Measurements from ENCODE around the gene ANKRD9.
"Not testable (repeated sequence)": the region's sequence is repeated elsewhere in the genome, so short reads cannot be mapped to it uniquely, and the experiment has no call there.

Gene ANKRD9

DNA sequence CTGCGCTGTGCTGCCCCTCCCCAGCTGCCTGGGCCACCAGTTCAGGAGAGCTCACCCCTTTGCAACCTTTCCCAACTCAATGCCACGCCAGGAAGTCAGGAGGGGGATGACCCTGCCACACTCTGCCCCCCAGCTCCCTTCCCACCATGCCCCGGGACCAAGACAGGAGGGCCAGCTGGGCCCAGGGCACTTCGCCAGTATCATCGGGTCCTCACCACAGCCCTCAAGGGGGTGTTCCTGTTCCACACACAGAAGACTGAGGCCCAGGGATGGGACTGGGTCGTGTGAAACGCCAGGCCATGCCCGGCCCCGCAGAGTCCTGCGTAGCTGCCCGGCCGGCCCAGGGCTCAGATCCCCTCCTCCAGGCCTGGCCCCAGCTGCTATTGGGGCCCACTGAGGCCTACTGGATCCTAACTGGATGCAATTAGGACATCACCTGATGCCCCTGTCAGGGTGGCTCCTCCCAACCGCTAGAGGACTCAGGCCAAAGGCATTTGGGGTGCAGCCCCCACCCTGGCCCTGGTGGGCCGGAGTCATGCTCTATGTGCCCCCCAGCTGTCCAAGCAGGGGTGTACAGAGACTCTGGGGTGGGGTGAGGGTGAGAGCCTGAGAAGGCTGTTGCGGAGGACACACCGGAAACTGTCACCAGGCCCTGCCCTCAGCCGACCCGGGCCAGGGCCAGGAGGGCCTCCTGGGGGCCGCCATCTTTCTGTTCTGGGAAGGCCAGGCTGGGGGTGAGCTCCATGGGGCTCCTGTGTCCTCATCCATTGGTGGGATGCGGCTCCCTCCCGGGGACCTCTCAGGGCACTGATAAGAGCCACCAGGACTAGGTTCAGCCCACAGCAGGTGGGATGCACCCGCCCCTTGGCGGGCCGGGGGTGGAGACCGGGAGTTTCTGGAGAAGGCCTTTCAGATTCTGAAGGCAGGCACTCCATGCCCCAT lies 29.3 kb upstream of the ANKRD9 start:
- no peak for DNase-seq

DNA sequence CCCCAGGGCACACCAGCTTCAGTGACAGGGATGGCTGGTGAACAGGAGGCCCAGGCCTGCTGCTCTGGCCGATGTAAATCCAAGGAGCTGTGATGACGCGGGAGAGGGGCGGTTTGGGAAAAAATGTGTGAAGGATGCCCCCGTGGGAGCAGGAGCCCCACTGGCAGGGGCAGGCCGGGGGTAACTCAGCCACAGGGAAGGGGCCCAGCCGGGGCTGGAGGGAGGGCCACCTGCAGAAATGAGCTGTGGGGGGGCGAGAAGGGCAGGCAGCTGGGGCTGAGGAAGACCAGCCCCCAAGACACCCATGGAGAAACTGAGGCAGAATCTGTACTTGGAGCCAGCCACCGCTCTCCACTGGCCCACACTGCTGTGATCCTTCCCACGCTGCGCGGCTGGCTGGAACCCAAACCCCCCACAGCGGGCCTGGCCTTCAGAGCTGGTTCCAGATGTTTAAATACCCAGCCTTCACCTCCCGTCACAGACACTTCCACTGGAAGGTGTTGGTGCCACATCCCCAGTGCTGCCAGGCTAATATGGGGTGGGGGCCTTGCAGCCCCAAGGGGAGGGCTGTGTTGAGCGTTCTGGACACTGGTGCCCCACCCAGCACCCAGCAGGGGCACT lies 28.5 kb upstream of the ANKRD9 start:
- DNase-seq: no peak

DNA sequence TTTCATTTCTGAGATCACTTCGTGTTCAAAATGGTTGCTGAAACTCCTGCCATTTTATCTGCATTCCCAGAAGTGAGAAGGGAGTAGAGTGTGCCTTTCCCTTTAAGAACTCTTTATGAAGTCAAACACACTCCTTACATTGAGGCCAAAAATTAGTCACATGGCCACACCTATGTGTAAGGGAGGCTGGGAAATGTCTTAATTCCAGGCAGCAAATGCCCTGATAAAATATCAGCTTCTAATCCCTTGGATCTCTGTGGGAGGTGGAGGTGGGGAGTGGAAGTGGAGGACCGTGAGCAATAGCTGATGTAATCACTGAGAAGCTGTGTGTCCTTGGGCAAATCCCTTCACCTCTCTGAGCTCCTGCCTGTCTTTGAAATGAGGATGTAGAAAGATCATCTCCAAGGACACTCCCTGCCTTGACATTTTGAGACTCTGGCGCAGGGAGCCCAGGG lies 22.7 kb upstream of the ANKRD9 start:
- DNase-seq: no peak

DNA sequence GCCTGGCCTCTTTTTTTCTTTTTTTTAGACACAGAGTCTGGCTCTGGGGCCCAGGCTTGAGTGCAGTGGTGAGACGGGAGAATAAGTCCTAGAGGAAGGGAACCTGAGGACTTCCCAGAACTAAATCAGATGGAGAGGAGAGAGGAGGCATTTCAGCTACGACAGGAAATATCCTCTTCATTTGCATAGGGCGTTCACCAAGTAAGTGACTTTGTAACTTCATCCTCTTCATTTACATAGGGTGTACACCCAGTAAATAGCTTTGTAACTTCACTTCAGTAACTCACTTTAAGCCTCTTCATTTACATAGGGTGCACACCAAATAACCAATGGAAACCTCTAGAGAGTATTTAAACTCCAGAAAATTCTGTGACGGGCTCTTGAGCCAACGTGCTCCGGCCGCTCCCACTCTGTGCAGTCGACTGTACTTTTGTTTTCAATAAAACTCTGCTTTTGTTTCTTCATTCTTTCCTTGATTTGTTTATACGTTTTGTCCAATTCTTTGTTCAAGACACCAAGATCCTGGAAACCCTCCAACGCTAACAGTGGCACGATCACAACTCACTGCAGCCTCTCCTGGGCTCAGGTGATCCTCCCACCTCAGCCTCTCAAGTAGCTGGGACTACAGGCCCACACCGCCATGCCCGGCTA lies 21.4 kb upstream of the ANKRD9 start:
- no peak for DNase-seq

DNA sequence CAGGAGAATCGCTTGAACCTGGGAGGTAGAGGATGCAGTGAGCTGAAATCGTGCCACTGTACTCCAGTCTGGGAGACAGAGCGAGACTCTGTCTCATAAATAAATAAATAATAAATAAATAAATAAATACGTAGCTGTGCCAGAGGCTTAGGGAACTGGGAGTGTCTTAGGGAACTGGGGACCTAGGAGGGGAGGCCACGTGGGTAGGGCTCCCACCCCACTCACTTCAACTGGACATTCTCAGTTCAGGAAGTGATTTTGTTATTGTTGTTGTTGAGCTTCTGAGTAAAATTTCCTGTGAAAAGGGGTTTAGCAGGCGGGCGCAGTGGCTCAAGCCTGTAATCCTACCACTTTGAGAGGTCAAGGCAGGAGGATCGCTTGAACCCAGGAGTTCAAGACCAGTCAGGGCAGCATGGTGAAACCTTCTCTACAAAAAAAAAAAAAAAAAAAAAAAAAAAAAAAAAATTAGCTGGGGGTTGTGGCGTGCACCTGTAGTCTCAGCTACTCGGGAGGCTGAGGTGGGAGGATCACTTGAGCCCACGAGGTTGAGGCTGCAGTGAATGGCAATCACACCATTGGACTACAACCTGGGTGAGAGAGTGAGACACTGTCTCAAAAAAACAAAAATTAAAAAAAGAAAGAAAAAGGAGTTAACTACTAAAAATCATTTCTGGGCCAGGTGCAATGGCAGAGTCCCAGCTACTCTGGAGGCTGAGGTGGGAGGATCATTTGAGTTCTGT lies 19.0 kb upstream of the ANKRD9 start:
- DNase-seq: no peak

DNA sequence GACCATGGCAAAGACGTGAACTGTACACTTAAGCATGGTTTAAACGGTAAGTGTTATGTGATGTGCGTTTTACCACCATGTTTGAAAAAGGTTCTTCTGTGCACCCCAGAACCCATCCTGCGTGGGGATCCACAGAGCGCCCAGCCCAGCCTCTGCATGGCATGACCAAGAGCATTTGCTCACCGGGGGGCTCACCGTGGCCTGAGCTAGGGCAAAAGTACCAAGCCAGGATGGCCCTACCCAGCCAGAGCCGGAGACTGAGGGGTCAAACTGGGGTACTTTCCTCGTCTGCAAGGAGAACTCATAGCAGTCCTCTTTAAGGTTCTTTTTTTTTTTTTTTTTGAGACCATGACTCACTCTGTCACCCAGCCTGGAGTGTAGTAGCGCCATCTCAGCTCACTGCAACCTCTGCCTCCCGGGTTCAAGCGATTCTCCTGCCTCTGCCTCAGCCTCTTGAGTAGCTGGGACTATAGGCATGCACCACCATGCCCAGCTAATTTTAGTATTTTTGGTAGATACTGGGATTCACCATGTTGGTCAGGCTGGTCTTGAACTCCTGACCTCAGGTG lies 16.4 kb upstream of the ANKRD9 start:
- DNase-seq: no peak

- no peak for DNase-seq
Measured at GRCh38 chr14:102525219-102525928, 15.8 kb upstream of the ANKRD9 start.

GRCh38 chr14:102524451-102525218 lies 15.1 kb upstream of the ANKRD9 start:
- DNase-seq: peak; percentile 89

DNA sequence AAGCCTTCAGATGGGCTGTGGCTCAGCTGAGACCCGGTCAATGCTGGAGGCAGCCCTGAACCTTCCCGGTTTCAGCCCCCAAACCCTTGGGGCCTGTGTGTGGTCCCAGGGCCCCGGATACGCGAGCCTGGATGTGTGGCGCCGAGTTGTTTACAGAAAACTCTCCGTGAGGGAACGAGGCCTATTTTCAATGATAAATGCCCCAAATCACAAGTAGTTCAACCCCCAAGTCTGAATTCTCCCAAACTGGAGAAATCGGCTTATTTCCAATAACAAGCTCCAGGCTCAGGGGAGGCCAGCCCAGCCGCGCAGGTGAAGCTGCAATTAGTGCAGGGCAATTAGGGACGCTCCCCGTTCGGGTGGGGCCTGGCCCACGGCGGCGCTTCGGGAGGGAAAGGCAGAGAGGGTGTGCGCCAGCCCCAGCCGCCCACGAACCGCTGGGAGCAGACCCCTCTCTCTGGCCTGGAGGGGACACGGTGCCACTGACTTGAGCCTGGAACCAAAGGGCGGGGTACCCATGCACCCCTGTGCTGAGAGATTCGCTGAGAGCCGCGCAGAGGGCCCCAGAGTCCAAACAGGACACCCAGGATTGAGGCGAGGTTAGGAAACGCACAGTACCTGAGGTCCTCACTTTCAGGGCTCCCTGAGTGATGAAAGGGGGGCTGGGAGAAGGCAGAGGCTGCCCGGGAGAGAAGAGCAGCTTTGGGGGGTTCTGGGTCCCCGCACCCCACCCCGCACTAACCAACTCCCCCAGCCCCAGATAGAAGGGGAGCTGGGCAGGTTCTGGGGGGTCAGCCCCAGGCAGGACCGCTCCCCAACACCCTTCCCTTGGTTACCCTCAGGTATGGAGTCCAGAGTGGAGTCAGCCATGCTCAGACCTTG lies 14.2 kb upstream of the ANKRD9 start:
- DNase-seq: no peak

DNA sequence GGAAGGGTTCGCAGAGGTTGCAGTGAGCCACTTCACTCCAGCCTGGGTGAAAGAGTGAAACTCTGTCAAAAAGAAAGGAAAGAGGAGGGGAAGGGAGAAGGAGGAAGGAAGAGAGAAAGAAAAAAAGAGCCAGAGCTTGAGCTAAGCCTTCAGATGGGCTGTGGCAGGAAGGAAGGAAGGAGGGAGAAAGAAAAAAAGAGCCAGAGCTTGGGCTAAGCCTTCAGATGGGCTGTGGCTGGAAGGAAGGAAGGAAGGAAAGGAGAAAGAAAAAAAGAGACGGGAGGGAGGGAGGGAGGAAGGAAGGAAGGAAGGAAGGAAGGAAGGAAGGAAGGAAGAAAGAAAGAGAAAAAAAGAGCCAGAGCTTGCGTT lies 13.6 kb upstream of the ANKRD9 start:
- no peak for DNase-seq

DNA sequence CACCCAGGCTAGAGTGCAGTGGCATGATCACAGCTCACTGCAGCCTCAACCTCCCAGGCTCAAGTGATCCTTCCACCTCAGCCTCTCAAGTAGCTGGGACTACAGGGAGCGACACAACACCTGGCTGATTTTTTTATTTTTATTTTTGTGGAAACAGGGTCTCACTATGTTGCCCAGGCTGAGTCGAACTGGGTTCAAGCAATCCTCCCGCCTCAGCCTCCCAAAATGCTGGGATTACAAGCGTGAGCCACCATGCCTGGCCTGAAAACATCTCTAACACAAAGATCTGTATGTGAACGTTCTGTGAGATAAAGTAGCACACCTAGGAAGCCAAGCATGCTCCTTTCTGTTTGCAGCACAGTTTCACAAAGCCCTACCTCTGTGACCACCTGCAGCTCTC lies 10.1 kb upstream of the ANKRD9 start:
- not testable (repeated sequence) for DNase-seq

- no peak for DNase-seq
Measured at GRCh38 chr14:102518063-102518648, 8.6 kb upstream of the ANKRD9 start.

- DNase-seq: no peak
Measured at GRCh38 chr14:102517392-102518062, 8.0 kb upstream of the ANKRD9 start.

DNA sequence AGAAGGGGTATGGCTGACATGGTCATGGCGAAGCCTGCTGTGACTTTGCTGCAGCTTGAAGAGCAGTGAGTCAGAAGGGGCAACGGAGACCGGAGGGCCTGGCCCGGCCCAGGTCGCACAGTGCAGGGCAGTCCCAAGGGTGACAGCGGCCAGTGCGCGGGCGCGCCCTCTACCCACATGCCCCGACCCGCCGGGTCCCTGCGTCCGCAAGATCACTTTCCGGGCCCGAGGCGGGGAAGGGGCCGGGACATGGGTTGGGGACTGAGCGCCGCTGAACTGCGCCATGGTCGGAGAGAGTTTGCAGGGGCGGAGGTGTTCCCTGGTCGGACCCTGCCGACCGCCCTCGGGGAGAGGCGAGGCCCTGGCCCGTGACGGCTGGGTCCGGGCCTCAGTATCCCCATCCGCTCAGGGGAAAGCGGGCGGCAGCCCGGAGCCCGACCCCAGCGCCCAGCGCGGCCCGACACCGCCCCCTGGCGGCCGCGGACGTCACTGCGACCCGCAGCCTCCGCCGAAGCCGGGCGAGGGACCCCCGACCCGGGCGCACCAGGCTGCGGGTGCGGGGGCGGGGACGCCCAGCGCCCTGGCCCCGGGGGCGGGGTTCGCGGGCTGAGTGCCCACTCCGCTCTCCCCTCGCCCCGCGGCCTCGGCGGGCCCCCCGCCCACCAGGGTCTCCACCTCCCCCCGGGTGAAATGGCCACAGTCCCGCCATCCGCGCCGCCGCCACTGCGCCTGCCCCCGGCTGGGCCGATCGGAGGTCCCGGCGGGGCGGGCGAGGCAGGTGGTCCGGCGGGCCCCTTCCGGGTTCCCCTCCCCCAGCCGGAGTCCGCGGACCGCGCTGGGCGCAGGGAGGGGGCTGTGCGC lies 7.2 kb upstream of the ANKRD9 start:
- DNase-seq: peak; percentile 58

- no peak for DNase-seq
Measured at GRCh38 chr14:102514987-102515733, 5.6 kb upstream of the ANKRD9 start.

GRCh38 chr14:102513899-102514772 lies 4.6 kb upstream of the ANKRD9 start:
- no peak for DNase-seq
